MM.1S (cell line): ENCODE results near the gene AGPAT2.

ENCODE experiments used
- EZH2phosphoT487 ChIP-seq: fragments of 300-600 bp; sonication (generic); IDR thresholded peaks from 2 replicates; pipeline ENCODE4 v1.6.1; 2018; ENCODE audit warnings: antibody characterized with exemption, low read length
- TF ChIP-seq, protein P1 (sequence below): fragments of 300-600 bp; sonication (generic); IDR thresholded peaks from 2 replicates; pipeline ENCODE4 v1.5.1; 2016; ENCODE audit warnings: antibody characterized with exemption, low read length, mixed read lengths

DNA sequence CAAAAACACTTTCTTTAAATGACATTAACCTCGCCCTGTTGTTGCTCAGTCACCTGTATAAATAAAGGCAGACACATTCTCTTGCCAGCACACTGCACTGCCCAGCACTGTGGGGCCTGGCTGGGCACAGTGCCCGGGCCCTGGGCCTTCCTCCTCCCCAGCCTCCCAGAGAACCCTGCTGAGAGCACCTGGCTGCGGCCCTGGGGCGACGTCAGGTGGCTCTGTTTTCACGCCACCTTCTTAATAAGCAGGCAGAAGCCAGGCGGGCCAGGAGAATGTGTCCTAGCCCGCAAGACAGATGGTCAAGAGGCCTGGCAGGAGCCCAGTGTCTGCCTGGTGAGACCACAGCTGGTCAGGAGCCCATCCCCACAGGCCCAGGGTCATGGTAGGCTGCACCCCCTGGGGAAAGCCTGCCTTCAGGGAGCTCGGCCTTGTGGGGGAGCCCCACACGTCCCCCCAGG, 8.2 kb upstream of the AGPAT2 start:
- TF ChIP-seq, protein P1, sequence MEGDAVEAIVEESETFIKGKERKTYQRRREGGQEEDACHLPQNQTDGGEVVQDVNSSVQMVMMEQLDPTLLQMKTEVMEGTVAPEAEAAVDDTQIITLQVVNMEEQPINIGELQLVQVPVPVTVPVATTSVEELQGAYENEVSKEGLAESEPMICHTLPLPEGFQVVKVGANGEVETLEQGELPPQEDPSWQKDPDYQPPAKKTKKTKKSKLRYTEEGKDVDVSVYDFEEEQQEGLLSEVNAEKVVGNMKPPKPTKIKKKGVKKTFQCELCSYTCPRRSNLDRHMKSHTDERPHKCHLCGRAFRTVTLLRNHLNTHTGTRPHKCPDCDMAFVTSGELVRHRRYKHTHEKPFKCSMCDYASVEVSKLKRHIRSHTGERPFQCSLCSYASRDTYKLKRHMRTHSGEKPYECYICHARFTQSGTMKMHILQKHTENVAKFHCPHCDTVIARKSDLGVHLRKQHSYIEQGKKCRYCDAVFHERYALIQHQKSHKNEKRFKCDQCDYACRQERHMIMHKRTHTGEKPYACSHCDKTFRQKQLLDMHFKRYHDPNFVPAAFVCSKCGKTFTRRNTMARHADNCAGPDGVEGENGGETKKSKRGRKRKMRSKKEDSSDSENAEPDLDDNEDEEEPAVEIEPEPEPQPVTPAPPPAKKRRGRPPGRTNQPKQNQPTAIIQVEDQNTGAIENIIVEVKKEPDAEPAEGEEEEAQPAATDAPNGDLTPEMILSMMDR = no peak
- TF ChIP-seq EZH2phosphoT487 = no peak
